Heart left ventricle (tissue), 16 donors: ENCODE results near the gene IPO8. TPM values are rescaled to one million over a fixed set of nuclear protein-coding genes. Genes with fewer than 3 reads are reported as not detected.

Experiments
- ATAC-seq, 4 donors: fragments of 200-7000 bp; cut with Tn5 transposase; one replicate each; pipeline ENCODE4 v1.9.1; 2020 to 2022; ENCODE audit warnings: moderate library complexity in 4 of 4, mild to moderate bottlenecking in 3 of 4, moderate number of reproducible peaks in 1 of 4
- DNase-seq, 5 donors: peaks; one replicate each; pipeline ENCODE4 v3.0.0-alpha.2; 2020
- H3K27ac ChIP-seq, 12 donors: fragments of 200-600 bp; sonication (generic) in 4 of 12; one replicate each; pipeline versions ENCODE4 v1.5.0 to v1.8.0; 2016 to 2022; ENCODE audit warnings: mild to moderate bottlenecking in 2 of 12
- H3K27me3 ChIP-seq, 9 donors: fragments of 200-600 bp; sonication (generic) in 2 of 9; one replicate each; pipeline versions ENCODE4 v1.5.1 to v1.8.0; 2016 to 2022; ENCODE audit warnings: mild to moderate bottlenecking in 3 of 9
- H3K36me3 ChIP-seq, 9 donors: fragments of 200-600 bp; sonication (generic) in 2 of 9; one replicate each; pipeline versions ENCODE4 v1.5.0 to v1.8.0; 2018 to 2022; ENCODE audit warnings: mild to moderate bottlenecking in 2 of 9
- H3K4me1 ChIP-seq, 12 donors: fragments of 200-600 bp; sonication (generic) in 4 of 12; one replicate each; pipeline versions ENCODE4 v1.5.0 to v1.8.0; 2016 to 2022; ENCODE audit warnings: mild to moderate bottlenecking in 3 of 12
- H3K4me3 ChIP-seq, 12 donors: fragments of 200-600 bp; sonication (generic) in 4 of 12; one replicate each; pipeline versions ENCODE4 v1.5.0 to v1.8.0; 2017 to 2022; ENCODE audit warnings: mild to moderate bottlenecking in 9 of 12, moderate library complexity in 4 of 12
- H3K9me3 ChIP-seq, 12 donors: fragments of 200-600 bp; sonication (generic) in 4 of 12; one replicate each; pipeline versions ENCODE4 v1.5.0 to v1.8.0; 2016 to 2022; ENCODE audit warnings: mild to moderate bottlenecking in 1 of 12
- POLR2A ChIP-seq, 2 donors: fragments of 450-650 bp; IDR thresholded peaks; one replicate each; pipeline ENCODE4 v1.6.1; 2017; ENCODE audit warnings: antibody characterized with exemption in 2 of 2, mild to moderate bottlenecking in 2 of 2, moderate library complexity in 2 of 2
- WGBS, 4 donors: extraction: QIAGEN DNeasy Blood & Tissue Kit in 2 of 4; methylation state at CpG; one replicate each; pipeline versions ENCODE4 v1.1.5 to v1.1.7; 2013 to 2018; 5-methylcytosine and 5-hydroxymethylcytosine counted together
- intact Hi-C, 10 donors: fragments of 100-400 bp; cut with DNase I; formaldehyde crosslinking; loops; one replicate each; pipeline versions ENCODE4 v1.11.1 to v1.14.2; 2022
- polyA plus RNA-seq, 2 donors: library from polyadenylated mRNA; stranded (reverse); fragments of 200-250 nt; gene quantifications; one replicate each; pipeline ENCODE4 v1.2.3, GENCODE V29; 2013
- total RNA-seq, 9 donors: library from RNA; depleted of rRNA in 2 of 9; stranded (reverse); fragments of >200 nt in 2 of 9; fragmentation: NEBNext Ultra II Directional in 3 of 9; extraction: Animal tissue kit (Norgen Biotek cat#: 25700) in 3 of 9; gene quantifications; one replicate each; pipeline versions ENCODE4 v1.1.0 to v1.2.4, GENCODE V29; 2016 to 2023
- TF ChIP-seq, protein P1 (sequence below), 12 donors: fragments of 200-600 bp; sonication (generic) in 4 of 12; IDR thresholded peaks; one replicate each; pipeline versions ENCODE4 v1.5.0 to v1.8.0; 2018 to 2022; ENCODE audit warnings: antibody characterized with exemption in 12 of 12, mild to moderate bottlenecking in 5 of 12
- donor health status: ischemic (EF 13 %, LVEDD 7.1; RV severe dilation, severe dysfunction).
- donor health status: healthy with polysubstance abuse.
- donor health status: DM: no; HTN: yes; CAD: no.
- donor health status: DM: no; HTN: no; CAD: no.
- donor health status: ischemic (EF 25% LVEDD 6.9; RV normal size, moderate dysfunction).
- donor health status: ischemic (EF 25% LVEDD 5.7; RV mildly dilated, moderate dysfunction).
- donor health status: healthy.
- donor health status: DM: yes; HTN: yes; CAD: no.
- donor health status: ischemic (EF 35%, LVEDD 5.7; RV mildly dilated, moderate dysfunction).
- donor health status: nonischemic (EF 11% LVEDD 7.7; RV severe dilation, severe dysfunction).
- donor health status: DM: yes; HTN: yes; CAD: no.
- donor health status: PGD.
- donor health status: ischemic (EF 29% LVEDD 5.4; RV normal size, mild dysfunction).
- donor health status: nonischemic (EF 23%, LVEDD 6.1; RV moderate dilation, normal function).

IPO8 gene
- total and polyA plus RNA-seq, 11 donors = 6.1 to 37.2 (median 25.8) TPM

DNA sequence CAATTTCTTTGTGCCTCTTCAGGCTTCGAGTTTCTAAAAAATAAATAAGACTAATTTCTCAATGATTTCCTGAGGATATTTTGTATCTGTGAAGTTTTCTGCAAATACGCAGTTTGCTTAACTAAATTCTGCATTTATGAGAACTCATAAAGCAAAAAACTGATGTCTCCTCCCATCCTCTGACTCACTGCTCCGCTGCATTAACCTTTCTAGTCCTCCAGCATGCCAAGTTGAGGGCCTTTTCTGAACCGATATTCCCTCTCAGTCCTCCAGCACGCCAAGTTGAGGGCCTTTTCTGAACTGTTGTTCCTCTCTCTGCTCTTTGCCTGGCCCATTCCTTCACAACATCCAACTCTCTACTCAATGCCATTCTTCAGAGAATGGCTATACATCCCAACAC is 3.2 kb downstream of the IPO8 start:
- DNase-seq = no peak
- intact Hi-C loops = loop anchor here in 4 of 10 donors (5.0 to 10.0 kb wide), 4 partner anchors 60 to 1308 kb away; partner anchors contain the start of genes CAPRIN2 (in 1 of the 4) and ERGIC2 (in 1 of the 4)
- WGBS, 4 donors = 74 to 80% (median 78%) methylated on average over 5 of the region's 5 CpGs

DNA sequence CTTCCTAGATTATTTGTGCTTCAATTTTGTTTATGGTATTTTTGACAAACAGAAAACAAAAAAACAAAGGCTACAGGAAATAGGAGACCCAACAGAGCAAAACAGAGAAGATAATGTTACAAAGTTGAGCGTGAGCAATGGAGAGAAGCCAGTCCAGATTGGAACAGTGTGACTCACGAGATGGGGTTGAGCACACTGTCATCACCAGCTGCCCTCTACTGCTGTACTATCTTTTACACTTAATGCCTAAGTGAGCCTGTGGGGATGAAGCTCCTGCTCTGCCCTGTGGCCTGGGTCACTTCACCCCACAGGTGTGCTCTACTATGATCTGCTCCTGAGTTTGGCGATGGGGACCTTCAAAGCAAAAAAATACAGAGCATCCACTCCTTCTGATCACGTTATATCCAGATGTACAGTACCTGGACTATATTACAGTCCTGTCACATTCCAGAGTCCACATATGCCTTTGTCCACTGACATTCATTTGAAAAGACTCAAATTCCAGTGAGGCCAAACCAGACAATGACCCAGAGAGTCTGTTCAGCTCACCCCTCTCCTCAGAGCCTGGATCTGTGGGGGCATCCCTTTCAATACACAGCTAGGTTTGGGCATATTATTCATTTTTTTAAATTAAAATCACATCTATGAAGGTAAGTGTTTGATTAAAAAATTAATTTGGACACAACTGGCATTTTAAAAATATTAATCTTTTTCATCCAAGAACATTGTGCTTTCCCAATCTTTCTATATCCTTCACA is 4.4 kb downstream of the IPO8 start:
- DNase-seq = peak in 3 of 5 donors; percentile 15 to 46 (median 34)
- peaks cover 0 to 39% (median 24%) of the 10 kb centered on the region in 12 donors for H3K4me1 ChIP-seq
- peaks cover 0 to 12% (median under 1%) of the 10 kb centered on the region in 9 donors for H3K36me3 ChIP-seq
- H3K27ac ChIP-seq = peak overlapping the region in 2 of 12 donors; percentile 16 to 48
- WGBS, 4 donors = 25 to 43% (median 37%) methylated on average over 4 of the region's 4 CpGs
- peak; percentile 62 to 85 (median 70) for ATAC-seq
- no peaks in the 10 kb centered on the region for H3K9me3 ChIP-seq
- TF ChIP-seq, protein P1, sequence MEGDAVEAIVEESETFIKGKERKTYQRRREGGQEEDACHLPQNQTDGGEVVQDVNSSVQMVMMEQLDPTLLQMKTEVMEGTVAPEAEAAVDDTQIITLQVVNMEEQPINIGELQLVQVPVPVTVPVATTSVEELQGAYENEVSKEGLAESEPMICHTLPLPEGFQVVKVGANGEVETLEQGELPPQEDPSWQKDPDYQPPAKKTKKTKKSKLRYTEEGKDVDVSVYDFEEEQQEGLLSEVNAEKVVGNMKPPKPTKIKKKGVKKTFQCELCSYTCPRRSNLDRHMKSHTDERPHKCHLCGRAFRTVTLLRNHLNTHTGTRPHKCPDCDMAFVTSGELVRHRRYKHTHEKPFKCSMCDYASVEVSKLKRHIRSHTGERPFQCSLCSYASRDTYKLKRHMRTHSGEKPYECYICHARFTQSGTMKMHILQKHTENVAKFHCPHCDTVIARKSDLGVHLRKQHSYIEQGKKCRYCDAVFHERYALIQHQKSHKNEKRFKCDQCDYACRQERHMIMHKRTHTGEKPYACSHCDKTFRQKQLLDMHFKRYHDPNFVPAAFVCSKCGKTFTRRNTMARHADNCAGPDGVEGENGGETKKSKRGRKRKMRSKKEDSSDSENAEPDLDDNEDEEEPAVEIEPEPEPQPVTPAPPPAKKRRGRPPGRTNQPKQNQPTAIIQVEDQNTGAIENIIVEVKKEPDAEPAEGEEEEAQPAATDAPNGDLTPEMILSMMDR (IDR thresholded peaks at IDR 0.05) = no peak
- TF ChIP-seq POLR2A (IDR thresholded peaks at IDR 0.05) = no peak
- intact Hi-C loops = loop anchor here in 4 of 10 donors (5.0 to 10.0 kb wide), 4 partner anchors 61 to 1306 kb away; partner anchors contain the start of genes CAPRIN2 (in 1 of the 4) and ERGIC2 (in 1 of the 4)
- no peak overlapping the region for H3K4me3 ChIP-seq
- no peaks in the 10 kb centered on the region for H3K27me3 ChIP-seq

More for the DNA sequence above, 3.2 kb downstream of the IPO8 start:
- H3K27ac ChIP-seq = no peak overlapping the region
- H3K4me1 ChIP-seq = peaks cover 0 to 42% (median 26%) of the 10 kb centered on the region in 12 donors
- H3K27me3 ChIP-seq = no peaks in the 10 kb centered on the region
- TF ChIP-seq POLR2A (IDR thresholded peaks at IDR 0.05) = no peak
- TF ChIP-seq, protein P1 (IDR thresholded peaks at IDR 0.05) = no peak
- ATAC-seq = no peak
- no peaks in the 10 kb centered on the region for H3K9me3 ChIP-seq
- no peak overlapping the region for H3K4me3 ChIP-seq
- peaks cover 0 to 11% (median 0%) of the 10 kb centered on the region in 9 donors for H3K36me3 ChIP-seq

DNA sequence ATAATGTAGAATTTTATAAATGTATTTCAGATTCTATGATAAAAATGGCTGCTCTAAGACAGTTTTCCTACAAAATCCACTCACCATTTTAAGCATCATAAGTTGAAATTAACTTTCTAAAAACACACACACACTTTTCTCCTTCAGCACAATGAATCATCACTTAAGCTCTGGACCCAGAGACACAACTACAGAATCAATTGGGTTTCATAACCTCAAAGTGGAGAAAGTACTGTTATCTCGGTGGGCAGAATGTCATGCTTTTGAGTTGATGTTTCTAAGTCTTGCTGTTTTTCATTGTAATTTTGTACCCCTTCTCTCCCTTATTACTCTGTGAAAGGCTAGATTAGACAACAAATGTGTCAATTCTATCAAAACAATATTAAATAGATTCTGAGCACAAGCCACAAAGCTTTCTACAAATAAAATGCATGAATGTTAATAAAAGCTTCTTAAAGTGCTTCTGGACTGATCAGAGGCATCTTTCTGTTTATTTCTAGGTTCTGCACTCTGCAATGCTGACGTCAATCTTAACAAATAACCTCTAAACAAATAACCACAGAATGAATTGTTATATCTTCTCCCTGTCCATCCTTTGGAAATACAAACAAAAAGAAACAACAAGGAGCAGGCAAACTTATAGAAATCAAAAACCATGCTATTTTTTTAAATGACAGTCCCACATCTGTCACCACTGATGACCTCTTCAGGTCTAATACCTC is 8.2 kb downstream of the IPO8 start:
- TF ChIP-seq, protein P1 (IDR thresholded peaks at IDR 0.05) = no peak
- no peak for TF ChIP-seq POLR2A (IDR thresholded peaks at IDR 0.05)
- Histone ChIP-seq H3K36me3 (peaks cover 0 to 49% (median 22%) of the 10 kb centered on the region in 9 donors), H3K9me3 (no peaks in the 10 kb centered on the region), H3K4me3 (no peak overlapping the region), H3K27ac (no peak overlapping the region), H3K27me3 (no peaks in the 10 kb centered on the region), H3K4me1 (peaks cover 0 to 24% (median 7%) of the 10 kb centered on the region in 12 donors)
- no peak for ATAC-seq
- intact Hi-C loops = no loop called here
- WGBS, 4 donors = 85 to 94% (median 93%) methylated on average over 2 of the region's 2 CpGs
- no peak for DNase-seq

DNA sequence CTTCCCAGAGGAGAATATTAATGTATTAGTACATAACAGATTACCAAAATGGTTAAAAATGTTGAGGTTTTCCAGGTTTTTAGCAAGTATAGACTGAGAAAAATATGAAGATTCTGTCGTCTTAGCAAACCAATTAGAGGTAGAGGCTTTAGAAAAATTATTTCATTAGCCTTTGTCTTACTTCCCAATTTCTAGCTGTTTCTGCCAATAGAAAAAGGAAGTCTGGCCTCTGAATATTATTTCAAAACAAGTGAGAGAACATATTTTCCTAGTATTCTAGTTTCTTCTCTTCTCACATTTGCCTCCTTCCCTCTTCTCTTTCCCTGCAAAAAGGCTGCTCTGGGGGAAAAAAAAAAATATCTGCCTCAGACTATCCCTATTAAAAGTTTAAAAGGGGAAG is 16.4 kb downstream of the IPO8 start:
- H3K9me3 ChIP-seq = no peaks in the 10 kb centered on the region
- H3K36me3 ChIP-seq = peaks cover 0 to 100% (median 72%) of the 10 kb centered on the region in 9 donors
- no peak overlapping the region for H3K4me3 ChIP-seq
- no peaks in the 10 kb centered on the region for H3K27me3 ChIP-seq
- no peak for DNase-seq
- TF ChIP-seq POLR2A (IDR thresholded peaks at IDR 0.05) = no peak
- TF ChIP-seq, protein P1 (IDR thresholded peaks at IDR 0.05) = no peak
- WGBS, 4 donors = 85 to 95% (median 89%) methylated on average over 1 of the region's 1 CpG
- ATAC-seq = no peak
- peaks cover 0 to 30% (median 0%) of the 10 kb centered on the region in 12 donors for H3K4me1 ChIP-seq
- intact Hi-C loops = no loop called here
- peak overlapping the region in 1 of 12 donors; percentile 69 for H3K27ac ChIP-seq
